Neuronal stem cell (in vitro differentiated cells): ENCODE results near the gene TRPM3.

Experiments used
- DNase-seq: peaks from one replicate; pipeline ENCODE4 v3.0.0-alpha.2; 2013; ENCODE audit warnings: low spot score
- H2AFZ ChIP-seq: one replicate; pipeline ENCODE4 v1.6.1; 2013; ENCODE audit warnings: mild to moderate bottlenecking, low read length, inconsistent platforms
- H2AK5ac ChIP-seq: 2 replicates; pipeline ENCODE4 v1.6.1; 2013; ENCODE audit warnings: low read depth, mild to moderate bottlenecking, inconsistent platforms, low read length, moderate library complexity, mixed read lengths
- H2BK120ac ChIP-seq: 2 replicates; pipeline ENCODE4 v1.6.1; 2013; ENCODE audit warnings: low read depth, mild to moderate bottlenecking, inconsistent platforms, low read length, moderate library complexity, mixed read lengths
- H2BK12ac ChIP-seq: one replicate; pipeline ENCODE4 v1.6.1; 2013; ENCODE audit warnings: low read length, inconsistent platforms
- H2BK15ac ChIP-seq: 2 replicates; pipeline ENCODE4 v1.6.1; 2013; ENCODE audit warnings: mild to moderate bottlenecking, low read length, inconsistent platforms, mixed read lengths
- H2BK5ac ChIP-seq: one replicate; pipeline ENCODE4 v1.6.1; 2013; ENCODE audit warnings: inconsistent platforms, mild to moderate bottlenecking, low read length, moderate library complexity
- H3K14ac ChIP-seq: one replicate; pipeline ENCODE4 v1.6.1; 2013; ENCODE audit warnings: low read length, inconsistent platforms
- H3K18ac ChIP-seq: 2 replicates; pipeline ENCODE4 v1.6.1; 2013; ENCODE audit warnings: low read length, inconsistent platforms
- H3K23ac ChIP-seq: 2 replicates; pipeline ENCODE4 v1.6.1; 2013; ENCODE audit warnings: low read depth, mild to moderate bottlenecking, mixed read lengths, low read length, inconsistent platforms; ENCODE audit not compliant: poor library complexity
- H3K27ac ChIP-seq: replicated peaks from 3 replicates; pipeline ENCODE4 v1.5.1; 2013; ENCODE audit warnings: low read length, inconsistent platforms
- H3K27me3 ChIP-seq, 3 experiments: 2 replicates each; pipeline ENCODE4 v1.6.1; 2013; ENCODE audit warnings: low read length in 3 of 3, mild to moderate bottlenecking in 2 of 3, inconsistent platforms in 1 of 3, low read depth in 1 of 3, mixed read lengths in 1 of 3, moderate library complexity in 1 of 3; ENCODE audit not compliant: control insufficient read depth in 3 of 3, insufficient read depth in 3 of 3
- H3K36me3 ChIP-seq, 2 donors: replicated peaks in 1 of 2; 2 replicates each; pipeline ENCODE4 v1.6.1; 2013; ENCODE audit warnings: low read length in 2 of 2; ENCODE audit not compliant: control insufficient read depth in 2 of 2, insufficient read depth in 2 of 2
- H3K4ac ChIP-seq: 2 replicates; pipeline ENCODE4 v1.6.1; 2013; ENCODE audit warnings: inconsistent platforms, mild to moderate bottlenecking, low read length, moderate library complexity
- H3K4me1 ChIP-seq, 2 donors: 1 replicate in 1 of 2; 2 replicates in 1 of 2; pipeline ENCODE4 v1.6.1; 2013; ENCODE audit warnings: low read length in 2 of 2, low read depth in 1 of 2; ENCODE audit not compliant: control insufficient read depth in 2 of 2, insufficient read depth in 1 of 2
- H3K4me2 ChIP-seq: one replicate; pipeline ENCODE4 v1.6.1; 2013; ENCODE audit warnings: mild to moderate bottlenecking, low read length, inconsistent platforms; ENCODE audit not compliant: insufficient read depth, poor library complexity, severe bottlenecking
- H3K4me3 ChIP-seq, 2 donors: 2 replicates each; pipeline ENCODE4 v1.5.1; 2013; ENCODE audit warnings: low read length in 2 of 2, mild to moderate bottlenecking in 2 of 2, inconsistent platforms in 1 of 2, moderate library complexity in 1 of 2
- H3K79me1 ChIP-seq: one replicate; pipeline ENCODE4 v1.6.1; 2013; ENCODE audit warnings: low read depth, mild to moderate bottlenecking, inconsistent platforms, low read length, moderate library complexity
- H3K9ac ChIP-seq: one replicate; pipeline ENCODE4 v1.6.1; 2013; ENCODE audit warnings: mild to moderate bottlenecking, low read depth, low read length, inconsistent platforms; ENCODE audit not compliant: poor library complexity
- H3K9me3 ChIP-seq, 2 donors: replicated peaks in 1 of 2; 2 replicates each; pipeline versions ENCODE3 to v1.6.1; 2013; ENCODE audit warnings: low read length in 2 of 2, mild to moderate bottlenecking in 2 of 2, inconsistent platforms in 1 of 2, low read depth in 1 of 2, mixed read lengths in 1 of 2, moderate library complexity in 1 of 2; ENCODE audit not compliant: control insufficient read depth in 2 of 2, insufficient read depth in 1 of 2
- H4K8ac ChIP-seq: one replicate; pipeline ENCODE4 v1.6.1; 2013; ENCODE audit warnings: low read depth, mild to moderate bottlenecking, inconsistent platforms, low read length, moderate library complexity
- H4K91ac ChIP-seq: one replicate; pipeline ENCODE4 v1.6.1; 2013; ENCODE audit warnings: low read length, low read depth, mild to moderate bottlenecking, inconsistent platforms; ENCODE audit not compliant: poor library complexity
- WGBS, 2 donors: extraction: QIAGEN DNeasy Blood & Tissue Kit; methylation state at CpG; one replicate each; pipeline ENCODE4 v1.1.7; 2013; ENCODE audit warnings: missing lambda C conversion rate in 2 of 2, mixed read lengths in 1 of 2; ENCODE audit not compliant: insufficient read length in 2 of 2, insufficient replicate concordance in 1 of 2; ENCODE audit errors: extremely low coverage in 2 of 2; 5-methylcytosine and 5-hydroxymethylcytosine counted together

TRPM3 gene

GRCh38 chr9:70832492-70832891 is 288.9 kb downstream of the TRPM3 start:
- H2BK12ac ChIP-seq = no peak overlapping the region
- H2BK15ac ChIP-seq = no peak overlapping the region

GRCh38 chr9:70830618-70831017 is 290.8 kb downstream of the TRPM3 start:
- Histone ChIP-seq H4K91ac (no peak overlapping the region), H3K79me1 (no peaks in the 10 kb centered on the region), H3K36me3 (peaks cover 3 to 20% of the 10 kb centered on the region in 2 donors), H3K4me3 (no peak overlapping the region), H3K9ac (no peak overlapping the region), H2BK15ac (no peak overlapping the region), H3K4ac (no peak overlapping the region), H3K27ac (no peak overlapping the region), H3K23ac (no peak overlapping the region), H3K27me3 (no peaks in the 10 kb centered on the region), H3K9me3 (peaks cover 0 to 7% of the 10 kb centered on the region in 2 donors), H3K18ac (no peak overlapping the region), H4K8ac (no peak overlapping the region), H3K4me2 (no peak overlapping the region), H2BK5ac (no peak overlapping the region), H2BK120ac (no peak overlapping the region), H3K14ac (no peak overlapping the region), H2AFZ (no peak overlapping the region), H2AK5ac (no peak overlapping the region), H3K4me1 (peaks cover 6 to 14% of the 10 kb centered on the region in 2 donors), H2BK12ac (no peak overlapping the region)
- no peak for DNase-seq
- WGBS, 2 donors = no CpG with 5 or more reads among the region's 4 CpGs

More at GRCh38 chr9:70832492-70832891, 288.9 kb downstream of the TRPM3 start:
- DNase-seq = no peak
- Histone ChIP-seq H3K9ac (no peak overlapping the region), H3K36me3 (peaks cover 3 to 5% of the 10 kb centered on the region in 2 donors), H3K18ac (no peak overlapping the region), H2AFZ (no peak overlapping the region), H3K4ac (no peak overlapping the region), H4K8ac (no peak overlapping the region), H3K9me3 (no peaks in the 10 kb centered on the region), H2BK120ac (no peak overlapping the region), H3K27me3 (no peaks in the 10 kb centered on the region), H3K79me1 (no peaks in the 10 kb centered on the region), H3K4me3 (no peak overlapping the region), H4K91ac (no peak overlapping the region), H2AK5ac (no peak overlapping the region), H2BK5ac (no peak overlapping the region), H3K14ac (no peak overlapping the region), H3K4me2 (no peak overlapping the region), H3K23ac (no peak overlapping the region), H3K27ac (no peak overlapping the region), H3K4me1 (peaks cover 6 to 14% of the 10 kb centered on the region in 2 donors)

GRCh38 chr9:70829591-70830265 is 291.7 kb downstream of the TRPM3 start:
- Histone ChIP-seq H3K27ac (no peak overlapping the region), H2BK12ac (no peak overlapping the region), H3K4me3 (no peak overlapping the region), H4K8ac (no peak overlapping the region), H3K18ac (no peak overlapping the region), H2BK120ac (no peak overlapping the region), H3K14ac (no peak overlapping the region), H2BK5ac (no peak overlapping the region), H3K4ac (no peak overlapping the region), H3K9me3 (peaks cover 2 to 11% of the 10 kb centered on the region in 2 donors), H3K27me3 (no peaks in the 10 kb centered on the region), H3K4me2 (no peak overlapping the region), H3K79me1 (no peaks in the 10 kb centered on the region), H3K36me3 (peaks cover 3 to 24% of the 10 kb centered on the region in 2 donors), H2BK15ac (no peak overlapping the region), H2AFZ (no peak overlapping the region), H3K4me1 (peaks cover 10 to 18% of the 10 kb centered on the region in 2 donors), H2AK5ac (no peak overlapping the region), H3K23ac (no peak overlapping the region), H3K9ac (no peak overlapping the region), H4K91ac (no peak overlapping the region)
- DNase-seq = no peak
- WGBS, 2 donors = no CpG with 5 or more reads among the region's 5 CpGs

GRCh38 chr9:70826562-70826961 is 294.9 kb downstream of the TRPM3 start:
- Histone ChIP-seq H2BK15ac (no peak overlapping the region), H4K8ac (no peak overlapping the region), H2AFZ (no peak overlapping the region), H3K9me3 (peaks cover 2 to 11% of the 10 kb centered on the region in 2 donors), H3K23ac (no peak overlapping the region), H2BK12ac (no peak overlapping the region), H2BK120ac (no peak overlapping the region), H4K91ac (no peak overlapping the region), H3K4me2 (no peak overlapping the region), H3K79me1 (no peaks in the 10 kb centered on the region), H3K14ac (no peak overlapping the region), H3K9ac (no peak overlapping the region), H3K27ac (no peak overlapping the region), H3K4ac (no peak overlapping the region), H2BK5ac (no peak overlapping the region), H3K4me3 (no peak overlapping the region), H3K4me1 (peaks cover 7 to 13% of the 10 kb centered on the region in 2 donors), H3K18ac (no peak overlapping the region), H2AK5ac (no peak overlapping the region), H3K36me3 (peaks cover 3 to 24% of the 10 kb centered on the region in 2 donors), H3K27me3 (no peaks in the 10 kb centered on the region)
- DNase-seq = no peak
- WGBS, 2 donors = no CpG with 5 or more reads among the region's 3 CpGs
